Lower lobe of right lung (tissue), 2 donors: ENCODE data around the gene FAM3C. TPM values are rescaled to one million over a fixed set of nuclear protein-coding genes. Genes with fewer than 3 reads are reported as not detected.
"Not testable (repeated sequence)": the region's sequence is repeated elsewhere in the genome, so short reads cannot be mapped to it uniquely, and the experiment has no call there.

ENCODE experiments used
- ATAC-seq, 2 donors: fragments of 200-7000 bp; cut with Tn5 transposase; one replicate each; pipeline ENCODE4 v1.9.1; 2020 to 2022; ENCODE audit warnings: mild to moderate bottlenecking in 2 of 2, moderate library complexity in 2 of 2
- DNase-seq: peaks from one replicate; pipeline ENCODE4 v3.0.0-alpha.2; 2020
- H3K27ac ChIP-seq: fragments of 200-600 bp; one replicate; pipeline ENCODE4 v1.8.0; 2022
- H3K27me3 ChIP-seq: fragments of 200-600 bp; one replicate; pipeline ENCODE4 v1.8.0; 2022; ENCODE audit warnings: low read depth
- H3K36me3 ChIP-seq: fragments of 200-600 bp; one replicate; pipeline ENCODE4 v1.8.0; 2022; ENCODE audit warnings: mild to moderate bottlenecking
- H3K4me1 ChIP-seq: fragments of 200-600 bp; one replicate; pipeline ENCODE4 v1.8.0; 2022
- H3K4me3 ChIP-seq: fragments of 200-600 bp; one replicate; pipeline ENCODE4 v1.8.0; 2022; ENCODE audit warnings: mild to moderate bottlenecking
- H3K9me3 ChIP-seq: fragments of 200-600 bp; one replicate; pipeline ENCODE4 v1.8.0; 2022
- intact Hi-C: fragments of 100-400 bp; cut with DNase I; formaldehyde crosslinking; loops from one replicate; pipeline ENCODE4 v1.11.0; 2022
- total RNA-seq: library from RNA; stranded (reverse); fragmentation: NEBNext Ultra II Directional; extraction: Animal tissue kit (Norgen Biotek cat#: 25700); gene quantifications from one replicate; pipeline ENCODE4 v1.2.1, GENCODE V29; 2021
- TF ChIP-seq, protein P1 (sequence below): fragments of 200-600 bp; IDR thresholded peaks from one replicate; pipeline ENCODE4 v1.8.0; 2022; ENCODE audit warnings: antibody characterized with exemption, mild to moderate bottlenecking
- donor health status: DM: no; HTN: yes; CAD: no; lungs with severe emphysema.

Gene FAM3C
- total RNA-seq, 1 donor from 2014 or later = 35.3 TPM

- Histone ChIP-seq H3K4me1 (peaks cover 12% of the 10 kb centered on the region), H3K27ac (no peak overlapping the region), H3K36me3 (no peaks in the 10 kb centered on the region), H3K9me3 (no peaks in the 10 kb centered on the region), H3K4me3 (no peak overlapping the region), H3K27me3 (peaks cover 49% of the 10 kb centered on the region)
- TF ChIP-seq, protein P1, sequence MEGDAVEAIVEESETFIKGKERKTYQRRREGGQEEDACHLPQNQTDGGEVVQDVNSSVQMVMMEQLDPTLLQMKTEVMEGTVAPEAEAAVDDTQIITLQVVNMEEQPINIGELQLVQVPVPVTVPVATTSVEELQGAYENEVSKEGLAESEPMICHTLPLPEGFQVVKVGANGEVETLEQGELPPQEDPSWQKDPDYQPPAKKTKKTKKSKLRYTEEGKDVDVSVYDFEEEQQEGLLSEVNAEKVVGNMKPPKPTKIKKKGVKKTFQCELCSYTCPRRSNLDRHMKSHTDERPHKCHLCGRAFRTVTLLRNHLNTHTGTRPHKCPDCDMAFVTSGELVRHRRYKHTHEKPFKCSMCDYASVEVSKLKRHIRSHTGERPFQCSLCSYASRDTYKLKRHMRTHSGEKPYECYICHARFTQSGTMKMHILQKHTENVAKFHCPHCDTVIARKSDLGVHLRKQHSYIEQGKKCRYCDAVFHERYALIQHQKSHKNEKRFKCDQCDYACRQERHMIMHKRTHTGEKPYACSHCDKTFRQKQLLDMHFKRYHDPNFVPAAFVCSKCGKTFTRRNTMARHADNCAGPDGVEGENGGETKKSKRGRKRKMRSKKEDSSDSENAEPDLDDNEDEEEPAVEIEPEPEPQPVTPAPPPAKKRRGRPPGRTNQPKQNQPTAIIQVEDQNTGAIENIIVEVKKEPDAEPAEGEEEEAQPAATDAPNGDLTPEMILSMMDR = no peak
- intact Hi-C loops = no loop called here
- ATAC-seq (no peak), DNase-seq (no peak)
Observed at GRCh38 chr7:121327671-121328070, 68.4 kb downstream of the FAM3C start.

DNA sequence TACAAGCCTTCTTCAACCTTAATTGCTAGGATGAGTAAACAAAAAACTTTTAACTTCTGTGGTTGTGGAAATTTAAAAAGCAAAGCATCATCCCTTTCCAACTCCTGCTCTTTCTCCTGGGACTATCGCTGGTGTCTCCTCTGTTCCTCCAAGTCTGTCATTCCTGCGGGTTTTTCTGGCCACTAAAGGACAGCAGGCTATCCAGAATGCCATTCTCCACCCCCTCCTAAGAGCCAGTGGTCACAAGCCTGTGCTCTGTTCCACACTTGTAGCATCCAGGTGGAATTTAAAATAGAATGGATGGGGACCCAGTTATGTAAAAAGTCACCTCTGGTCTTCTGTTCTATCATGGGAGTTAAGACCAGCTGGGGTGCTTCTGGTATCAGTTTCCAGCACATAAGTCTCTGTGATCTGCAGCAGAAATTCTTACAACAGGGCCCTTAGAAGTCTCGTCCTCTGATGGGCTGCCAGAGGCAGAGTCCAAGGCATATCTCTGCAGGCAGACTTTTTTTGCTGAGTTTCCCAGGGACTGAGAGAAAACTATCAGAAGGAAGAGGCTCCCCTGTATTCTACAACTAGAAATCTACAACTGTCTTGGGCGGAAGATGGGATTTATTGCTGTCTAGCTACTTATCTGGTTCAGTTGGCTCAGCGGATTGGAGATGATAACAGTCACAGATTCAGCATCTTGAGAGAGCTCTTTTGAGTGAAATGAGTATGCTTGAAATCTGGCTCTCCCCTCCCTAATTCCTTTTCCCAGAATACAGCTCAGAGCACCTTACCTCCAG lies 72.4 kb downstream of the FAM3C start:
- TF ChIP-seq, protein P1 = no peak
- DNase-seq = no peak

DNA sequence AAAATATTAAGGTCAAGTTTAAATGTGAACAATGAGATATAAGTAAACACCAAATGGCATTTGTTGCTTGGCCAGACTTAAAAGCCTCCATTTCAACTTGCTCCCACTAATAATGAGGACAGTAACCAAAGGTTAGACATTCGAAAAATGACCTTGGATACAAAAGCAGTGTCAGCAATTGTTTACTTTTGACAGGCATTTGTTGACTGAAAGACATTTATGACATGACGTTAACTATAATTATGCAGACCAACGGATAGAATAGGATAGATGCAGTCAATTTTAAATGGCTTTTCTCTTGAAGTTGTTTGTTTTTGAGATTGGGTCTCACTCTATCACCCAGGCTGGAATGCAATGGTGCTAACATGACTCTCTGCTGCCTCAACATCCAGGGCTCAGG lies 73.6 kb downstream of the FAM3C start:
- H3K4me3 ChIP-seq = no peak overlapping the region
- no peaks in the 10 kb centered on the region for H3K27me3 ChIP-seq
- DNase-seq (no peak), ATAC-seq (no peak)
- no peak overlapping the region for H3K27ac ChIP-seq
- H3K4me1 ChIP-seq = no peaks in the 10 kb centered on the region
- no peaks in the 10 kb centered on the region for H3K9me3 ChIP-seq
- intact Hi-C loops = no loop called here
- no peaks in the 10 kb centered on the region for H3K36me3 ChIP-seq
- TF ChIP-seq, protein P1 = no peak

More for the DNA sequence above, 72.4 kb downstream of the FAM3C start:
- H3K27ac ChIP-seq = no peak overlapping the region
- peaks cover 10% of the 10 kb centered on the region for H3K27me3 ChIP-seq
- no peak overlapping the region for H3K4me3 ChIP-seq
- H3K4me1 ChIP-seq = no peaks in the 10 kb centered on the region
- intact Hi-C loops = no loop called here
- no peak for ATAC-seq
- H3K36me3 ChIP-seq = no peaks in the 10 kb centered on the region
- no peaks in the 10 kb centered on the region for H3K9me3 ChIP-seq

DNA sequence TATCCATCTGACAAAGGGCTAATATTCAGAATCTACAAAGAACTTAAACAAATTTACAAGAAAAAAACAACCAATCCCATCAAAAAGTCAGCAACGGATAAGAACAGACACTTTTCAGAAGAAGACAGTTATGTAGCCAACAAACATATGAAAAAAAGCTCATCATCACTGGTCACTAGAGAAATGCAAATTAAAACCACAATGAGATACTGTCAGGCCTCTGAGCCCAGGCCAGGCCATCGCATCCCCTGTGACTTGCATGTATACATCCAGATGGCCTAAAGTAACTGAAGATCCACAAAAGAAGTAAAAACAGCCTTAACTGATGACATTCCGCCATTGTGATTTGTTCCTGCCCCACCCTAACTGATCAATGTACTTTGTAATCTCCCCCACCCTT lies 80.9 kb downstream of the FAM3C start:
- H3K4me3 ChIP-seq, intact Hi-C loops, H3K9me3 ChIP-seq, H3K27me3 ChIP-seq, ATAC-seq, H3K36me3 ChIP-seq, H3K27ac ChIP-seq, H3K4me1 ChIP-seq, DNase-seq: not testable (repeated sequence)

DNA sequence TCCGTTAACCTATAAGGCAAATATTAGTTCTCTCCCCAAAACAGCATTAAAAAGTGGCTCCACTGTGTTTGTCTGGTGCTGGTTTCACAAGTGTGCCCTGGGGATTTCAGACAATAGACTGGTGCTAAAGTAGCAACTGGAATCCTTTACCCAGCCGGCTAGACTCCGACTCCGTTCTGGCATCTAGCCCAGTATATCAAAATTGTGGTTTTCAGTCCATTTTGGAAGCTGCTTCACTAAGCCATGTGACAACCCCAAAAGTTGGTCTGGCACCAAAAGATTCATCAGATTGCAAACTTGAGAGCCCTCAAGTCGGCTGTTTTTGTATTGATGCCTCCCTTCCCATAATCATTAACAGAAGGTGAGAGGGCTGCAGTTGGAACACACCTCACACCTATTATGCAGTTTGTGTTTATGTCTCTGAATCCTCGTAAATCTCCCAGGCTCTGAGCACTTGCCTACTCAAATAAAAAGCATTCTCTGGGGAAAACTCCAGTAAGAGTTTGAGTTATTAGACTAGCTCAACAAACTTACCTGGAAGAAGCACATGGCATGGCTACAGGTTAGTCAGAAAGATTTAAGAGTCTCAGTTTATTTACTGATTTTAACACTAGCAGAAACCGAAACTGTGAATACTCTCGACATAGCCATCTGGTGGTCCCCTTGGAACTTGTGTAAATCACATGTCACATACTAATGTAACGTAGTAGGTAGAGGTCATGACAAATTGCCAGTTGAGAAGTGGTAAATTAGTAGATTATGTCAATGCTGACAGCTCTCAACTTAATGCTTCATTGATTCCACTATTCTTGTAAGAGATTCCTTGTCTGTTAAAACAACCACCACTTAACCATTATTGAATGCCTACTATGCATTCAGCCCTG lies 82.1 kb downstream of the FAM3C start:
- ATAC-seq (peak in 1 of 2 donors; percentile 33), DNase-seq (no peak)
- H3K4me1 ChIP-seq = no peaks in the 10 kb centered on the region
- H3K4me3 ChIP-seq = no peak overlapping the region
- no peaks in the 10 kb centered on the region for H3K36me3 ChIP-seq
- no peaks in the 10 kb centered on the region for H3K27me3 ChIP-seq
- intact Hi-C loops = no loop called here
- H3K9me3 ChIP-seq = no peaks in the 10 kb centered on the region
- no peak overlapping the region for H3K27ac ChIP-seq
- TF ChIP-seq, protein P1 = no peak
